Lower leg skin (tissue), 3 donors: Measurements from ENCODE around the gene UTRN.

Experiments
- CTCF ChIP-seq, 3 donors: fragments of 450-650 bp; IDR thresholded peaks; one replicate each; pipeline ENCODE4 v1.5.1; 2016; ENCODE audit warnings: antibody characterized with exemption in 3 of 3, mild to moderate bottlenecking in 3 of 3, moderate library complexity in 2 of 3
- POLR2A ChIP-seq, 2 donors: fragments of 450-650 bp; IDR thresholded peaks; one replicate each; pipeline ENCODE4 v1.6.1; 2016 to 2017; ENCODE audit warnings: antibody characterized with exemption in 2 of 2, mild to moderate bottlenecking in 1 of 2, moderate library complexity in 1 of 2

- no peak for TF ChIP-seq CTCF (IDR thresholded peaks at IDR 0.05)
- TF ChIP-seq POLR2A (IDR thresholded peaks at IDR 0.05): no peak
Measured at GRCh38 chr6:144304223-144304848, 19.2 kb downstream of the UTRN start.
